H1 (cell line): ENCODE data around the gene GRM8. TPM values are rescaled to one million over a fixed set of nuclear protein-coding genes. Genes with fewer than 3 reads are reported as not detected.

Experiments
- CTCF ChIA-PET: fragments of 300-600 bp; sonication (Branson Sonifier 250); formaldehyde crosslinking; loops from one replicate; lab custom pipeline; 2021; ENCODE audit not compliant: partially characterized antibody; lab: Charles Lee
- POLR2A ChIA-PET: fragments of 300-600 bp; sonication (Branson Sonifier 250); formaldehyde crosslinking; loops from one replicate; lab custom pipeline; 2021; ENCODE audit warnings: inconsistent platforms; ENCODE audit not compliant: partially characterized antibody; lab: Charles Lee
- DNase-seq, 2 experiments: peaks; one replicate each; pipeline versions ENCODE4 v3.0.0 to v3.0.0-alpha.2; 2010 to 2022; ENCODE audit warnings: low spot score in 2 of 2, low read depth in 1 of 2, mixed read lengths in 1 of 2
- FAIRE-seq: peaks from 2 replicates; lab custom pipeline; 2011; peaks lifted over from hg19 to GRCh38; lab: Jason Lieb, UNC
- H2AFZ ChIP-seq: 2 replicates; pipeline ENCODE4 v1.8.1; 2012; ENCODE audit warnings: low read length, inconsistent platforms
- H2AK5ac ChIP-seq: 2 replicates; pipeline ENCODE4 v1.6.1; 2013; ENCODE audit warnings: low read depth, low read length
- H2BK120ac ChIP-seq: replicated peaks from 2 replicates; pipeline ENCODE3; 2013; ENCODE audit warnings: low read depth, low read length, inconsistent platforms
- H2BK12ac ChIP-seq: 2 replicates; pipeline ENCODE4 v1.6.1; 2013; ENCODE audit warnings: low read depth, low read length
- H2BK15ac ChIP-seq: 2 replicates; pipeline ENCODE4 v1.6.1; 2013; ENCODE audit warnings: low read length
- H2BK20ac ChIP-seq: 2 replicates; pipeline ENCODE4 v1.6.1; 2013; ENCODE audit warnings: low read length
- H2BK5ac ChIP-seq: 2 replicates; pipeline ENCODE4 v1.6.1; 2013; ENCODE audit warnings: low read depth, low read length
- H3K14ac ChIP-seq: 2 replicates; pipeline ENCODE4 v1.6.1; 2013; ENCODE audit warnings: inconsistent platforms; ENCODE audit not compliant: insufficient read length
- H3K18ac ChIP-seq: 2 replicates; pipeline ENCODE4 v1.6.1; 2013; ENCODE audit warnings: low read length; ENCODE audit errors: extremely low read depth
- H3K23ac ChIP-seq: 2 replicates; pipeline ENCODE4 v1.6.1; 2013; ENCODE audit warnings: inconsistent platforms; ENCODE audit not compliant: insufficient read length
- H3K23me2 ChIP-seq: 2 replicates; pipeline ENCODE4 v1.6.1; 2013; ENCODE audit warnings: low read depth, low read length
- H3K27ac ChIP-seq: 2 replicates; pipeline ENCODE4 v1.6.1; 2011; ENCODE audit warnings: low read depth, low read length, inconsistent platforms
- H3K27me3 ChIP-seq, 4 experiments: replicated peaks in 1 of 4; 1 replicate in 1 of 4; 2 replicates in 3 of 4; pipeline versions ENCODE4 v1.6.1 to v1.8.1; 2011 to 2013; ENCODE audit warnings: low read length in 3 of 4, mild to moderate bottlenecking in 3 of 4, inconsistent platforms in 2 of 4, mixed read lengths in 2 of 4, moderate library complexity in 1 of 4; ENCODE audit not compliant: control insufficient read depth in 3 of 4, insufficient read depth in 3 of 4; ENCODE audit errors: extremely low read depth in 1 of 4
- H3K36me3 ChIP-seq, 4 experiments: 2 replicates each; pipeline versions ENCODE4 v1.6.1 to v1.8.1; 2011 to 2013; ENCODE audit warnings: mild to moderate bottlenecking in 4 of 4, low read length in 3 of 4, moderate library complexity in 2 of 4, control low read depth in 1 of 4, inconsistent platforms in 1 of 4; ENCODE audit not compliant: insufficient read depth in 4 of 4, control insufficient read depth in 2 of 4
- H3K4ac ChIP-seq: replicated peaks from 2 replicates; pipeline ENCODE3; 2013; ENCODE audit warnings: low read length, low read depth, mixed read lengths, inconsistent platforms; ENCODE audit not compliant: insufficient read length
- H3K4me1 ChIP-seq, 4 experiments: replicated peaks in 1 of 4; 1 replicate in 1 of 4; 2 replicates in 3 of 4; pipeline versions ENCODE4 v1.6.1 to v1.8.1; 2011 to 2013; ENCODE audit warnings: low read length in 3 of 4, inconsistent platforms in 2 of 4, mixed read lengths in 1 of 4; ENCODE audit not compliant: insufficient read depth in 4 of 4, control insufficient read depth in 3 of 4
- H3K4me2 ChIP-seq, 2 experiments: 2 replicates each; pipeline versions ENCODE4 v1.6.1 to v1.8.1; 2011 to 2013; ENCODE audit warnings: low read depth in 2 of 2, low read length in 2 of 2, control low read depth in 1 of 2, inconsistent platforms in 1 of 2, mild to moderate bottlenecking in 1 of 2; ENCODE audit not compliant: insufficient read depth in 1 of 2
- H3K4me3 ChIP-seq, 4 experiments: fragments of 200-600, 300-600 bp in 1 of 4; sonication (generic), shearing (Covaris generic), sonication (Bioruptor Twin) in 1 of 4; 2 replicates each; pipeline versions ENCODE4 v1.5.1 to v1.8.1; 2011 to 2016; ENCODE audit warnings: low read length in 4 of 4, low read depth in 3 of 4, control low read depth in 2 of 4, inconsistent platforms in 2 of 4, mild to moderate bottlenecking in 2 of 4, mixed read lengths in 1 of 4, moderate library complexity in 1 of 4; ENCODE audit not compliant: insufficient read depth in 2 of 4; ENCODE audit errors: extremely low read depth in 1 of 4
- H3K56ac ChIP-seq: replicated peaks from 2 replicates; pipeline ENCODE3; 2013; ENCODE audit warnings: low read depth, mild to moderate bottlenecking, mixed read lengths, low read length, inconsistent platforms; ENCODE audit not compliant: insufficient read length
- H3K79me1 ChIP-seq: 2 replicates; pipeline ENCODE4 v1.6.1; 2013; ENCODE audit warnings: low read depth, low read length, control low read depth
- H3K79me2 ChIP-seq, 2 experiments: 2 replicates each; pipeline versions ENCODE4 v1.6.1 to v1.8.1; 2012 to 2013; ENCODE audit warnings: low read length in 2 of 2, mild to moderate bottlenecking in 2 of 2, inconsistent platforms in 1 of 2; ENCODE audit not compliant: insufficient read depth in 2 of 2, control insufficient read depth in 1 of 2
- H3K9ac ChIP-seq, 4 experiments: replicated peaks in 1 of 4; 1 replicate in 1 of 4; 2 replicates in 3 of 4; pipeline versions ENCODE4 v1.6.1 to v1.8.1; 2011 to 2013; ENCODE audit warnings: low read depth in 3 of 4, low read length in 3 of 4, control low read depth in 2 of 4, mild to moderate bottlenecking in 2 of 4, moderate library complexity in 2 of 4, inconsistent platforms in 1 of 4; ENCODE audit errors: extremely low read depth in 1 of 4
- H3K9me3 ChIP-seq, 2 experiments: 2 replicates each; pipeline versions ENCODE4 v1.6.1 to v1.8.1; 2012 to 2013; ENCODE audit warnings: mild to moderate bottlenecking in 2 of 2, moderate library complexity in 2 of 2, control low read depth in 1 of 2, inconsistent platforms in 1 of 2, low read depth in 1 of 2, low read length in 1 of 2, mixed read lengths in 1 of 2; ENCODE audit not compliant: insufficient read depth in 2 of 2
- H4K20me1 ChIP-seq, 2 experiments: replicated peaks in 1 of 2; 2 replicates each; pipeline versions ENCODE3 to v1.8.1; 2011 to 2013; ENCODE audit warnings: inconsistent platforms in 2 of 2, low read length in 2 of 2, mild to moderate bottlenecking in 1 of 2; ENCODE audit not compliant: insufficient read depth in 2 of 2, control insufficient read depth in 1 of 2
- H4K5ac ChIP-seq: 2 replicates; pipeline ENCODE4 v1.6.1; 2013; ENCODE audit warnings: low read length, low read depth, mixed read lengths, inconsistent platforms; ENCODE audit not compliant: insufficient read length
- H4K8ac ChIP-seq: 2 replicates; pipeline ENCODE4 v1.8.0; 2013; ENCODE audit warnings: mild to moderate bottlenecking, moderate library complexity, low read length, inconsistent platforms; ENCODE audit not compliant: insufficient read depth; ENCODE audit errors: extremely low read depth
- H4K91ac ChIP-seq: replicated peaks from 2 replicates; pipeline ENCODE3; 2013; ENCODE audit warnings: low read length, mixed read lengths, inconsistent platforms; ENCODE audit not compliant: insufficient read length
- EP300 ChIP-seq, 2 experiments: IDR thresholded peaks; 1 replicate in 1 of 2; 2 replicates in 1 of 2; pipeline ENCODE4 v1.6.1; 2011 to 2012; ENCODE audit warnings: low read depth in 2 of 2, low read length in 2 of 2, mild to moderate bottlenecking in 2 of 2, borderline replicate concordance in 1 of 2, inconsistent platforms in 1 of 2, moderate library complexity in 1 of 2
- PHF8 ChIP-seq: fragments of 200-600 bp; sonication (generic); conservative IDR thresholded peaks from 2 replicates; pipeline ENCODE4 v1.7.1; 2012; ENCODE audit warnings: low read depth, mild to moderate bottlenecking, inconsistent platforms, low read length, moderate library complexity
- SP2 ChIP-seq: IDR thresholded peaks from 2 replicates; pipeline ENCODE4 v1.6.1; 2012; ENCODE audit warnings: mild to moderate bottlenecking, low read length, inconsistent platforms
- SP4 ChIP-seq: IDR thresholded peaks from 2 replicates; pipeline ENCODE4 v1.6.1; 2012; ENCODE audit warnings: low read length, inconsistent platforms
- WGBS, 2 experiments: shearing (Covaris generic) in 1 of 2; methylation state at CpG; one replicate each; pipeline versions ENCODE4 v1.1.6 to v1.1.7; 2013 to 2015; ENCODE audit warnings: low lambda C conversion rate in 2 of 2, mixed read lengths in 2 of 2, inconsistent platforms in 1 of 2, low coverage in 1 of 2, missing lambda C conversion rate in 1 of 2; ENCODE audit not compliant: insufficient replicate concordance in 2 of 2, insufficient coverage in 1 of 2, insufficient read length in 1 of 2; ENCODE audit errors: extremely low coverage in 1 of 2, missing lambda C conversion rate in 1 of 2; 5-methylcytosine and 5-hydroxymethylcytosine counted together
- polyA plus RNA-seq, 7 experiments: library from polyadenylated mRNA; depleted of rRNA in 3 of 7; stranded (reverse) in 5 of 7; unstranded in 2 of 7; fragments of >200 nt in 5 of 7; fragments of 200-250 nt in 2 of 7; gene quantifications; 1 replicate in 5 of 7; 2 replicates in 1 of 7; 4 replicates in 1 of 7; pipeline versions ENCODE4 v1.2.1 to v1.2.3, GENCODE V29; 2011 to 2013; ENCODE audit warnings: missing spikeins in 2 of 7, mixed read lengths in 2 of 7
- total RNA-seq: library from RNA; stranded (reverse); fragmentation: NEBNext Ultra II Directional; extraction: Animal tissue kit (Norgen Biotek cat#: 25700); gene quantifications from 2 replicates; pipeline ENCODE4 v1.2.1, GENCODE V29; 2021

GRM8 gene
- total and polyA plus RNA-seq, 2 of the 8 experiments (the other 6 are each of a cell fraction or from before 2014, with no cell fraction given), result 2.6 to 2.8 TPM

GRCh38 chr7:126940723-126941307 is 311.9 kb downstream of the GRM8 start:
- H4K91ac ChIP-seq, result no peak overlapping the region
- H3K18ac ChIP-seq, result no peak overlapping the region
- DNase-seq (no peak), FAIRE-seq (no peak)
- H3K4ac ChIP-seq, result no peak overlapping the region
- no peak overlapping the region for H4K8ac ChIP-seq
- ChIA-PET POLR2A (no interaction called here), CTCF (interaction anchor here (0.7 kb wide), 1 partner anchor 84 kb away, joined by 3 read pairs; no protein-coding TSS in a partner anchor)
- H3K79me2 ChIP-seq, result no peaks in the 10 kb centered on the region
- H3K9ac ChIP-seq, result no peak overlapping the region
- no peak overlapping the region for H2BK5ac ChIP-seq
- H3K56ac ChIP-seq, result no peak overlapping the region
- H3K4me2 ChIP-seq, result no peak overlapping the region
- no peaks in the 10 kb centered on the region for H3K79me1 ChIP-seq
- H3K23ac ChIP-seq, result no peak overlapping the region
- H2BK20ac ChIP-seq, result no peak overlapping the region
- no peak overlapping the region for H2BK15ac ChIP-seq
- no peak overlapping the region for H4K5ac ChIP-seq
- H3K4me3 ChIP-seq, result no peak overlapping the region
- H3K27ac ChIP-seq, result no peak overlapping the region
- H3K4me1 ChIP-seq, result no peaks in the 10 kb centered on the region
- H3K14ac ChIP-seq, result no peak overlapping the region
- 90% methylated on average over 4 of the region's 4 CpGs; no CpG with 5 or more reads in 1 of the 2 experiments for WGBS, 2 experiments
- no peaks in the 10 kb centered on the region for H3K36me3 ChIP-seq
- no peaks in the 10 kb centered on the region for H3K23me2 ChIP-seq
- H2AFZ ChIP-seq, result no peak overlapping the region
- H2AK5ac ChIP-seq, result no peak overlapping the region
- no peaks in the 10 kb centered on the region for H4K20me1 ChIP-seq
- H3K9me3 ChIP-seq, result no peaks in the 10 kb centered on the region
- no peaks in the 10 kb centered on the region for H3K27me3 ChIP-seq
- no peak overlapping the region for H2BK120ac ChIP-seq
- no peak overlapping the region for H2BK12ac ChIP-seq
- TF ChIP-seq SP2 (no peak), EP300 (IDR thresholded peaks at IDR 0.05; ENCODE audit: borderline replicate concordance in 1 of 2, low read depth in 2 of 2, low read length in 2 of 2) (no peak), PHF8 (no peak), SP4 (no peak)
